ENCODE data around the gene GLMN.

Gene GLMN, protein sequence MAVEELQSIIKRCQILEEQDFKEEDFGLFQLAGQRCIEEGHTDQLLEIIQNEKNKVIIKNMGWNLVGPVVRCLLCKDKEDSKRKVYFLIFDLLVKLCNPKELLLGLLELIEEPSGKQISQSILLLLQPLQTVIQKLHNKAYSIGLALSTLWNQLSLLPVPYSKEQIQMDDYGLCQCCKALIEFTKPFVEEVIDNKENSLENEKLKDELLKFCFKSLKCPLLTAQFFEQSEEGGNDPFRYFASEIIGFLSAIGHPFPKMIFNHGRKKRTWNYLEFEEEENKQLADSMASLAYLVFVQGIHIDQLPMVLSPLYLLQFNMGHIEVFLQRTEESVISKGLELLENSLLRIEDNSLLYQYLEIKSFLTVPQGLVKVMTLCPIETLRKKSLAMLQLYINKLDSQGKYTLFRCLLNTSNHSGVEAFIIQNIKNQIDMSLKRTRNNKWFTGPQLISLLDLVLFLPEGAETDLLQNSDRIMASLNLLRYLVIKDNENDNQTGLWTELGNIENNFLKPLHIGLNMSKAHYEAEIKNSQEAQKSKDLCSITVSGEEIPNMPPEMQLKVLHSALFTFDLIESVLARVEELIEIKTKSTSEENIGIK
- total RNA-seq: 2.7 to 16.2 (median 9.0) reads per million in 18 experiments

DNA sequence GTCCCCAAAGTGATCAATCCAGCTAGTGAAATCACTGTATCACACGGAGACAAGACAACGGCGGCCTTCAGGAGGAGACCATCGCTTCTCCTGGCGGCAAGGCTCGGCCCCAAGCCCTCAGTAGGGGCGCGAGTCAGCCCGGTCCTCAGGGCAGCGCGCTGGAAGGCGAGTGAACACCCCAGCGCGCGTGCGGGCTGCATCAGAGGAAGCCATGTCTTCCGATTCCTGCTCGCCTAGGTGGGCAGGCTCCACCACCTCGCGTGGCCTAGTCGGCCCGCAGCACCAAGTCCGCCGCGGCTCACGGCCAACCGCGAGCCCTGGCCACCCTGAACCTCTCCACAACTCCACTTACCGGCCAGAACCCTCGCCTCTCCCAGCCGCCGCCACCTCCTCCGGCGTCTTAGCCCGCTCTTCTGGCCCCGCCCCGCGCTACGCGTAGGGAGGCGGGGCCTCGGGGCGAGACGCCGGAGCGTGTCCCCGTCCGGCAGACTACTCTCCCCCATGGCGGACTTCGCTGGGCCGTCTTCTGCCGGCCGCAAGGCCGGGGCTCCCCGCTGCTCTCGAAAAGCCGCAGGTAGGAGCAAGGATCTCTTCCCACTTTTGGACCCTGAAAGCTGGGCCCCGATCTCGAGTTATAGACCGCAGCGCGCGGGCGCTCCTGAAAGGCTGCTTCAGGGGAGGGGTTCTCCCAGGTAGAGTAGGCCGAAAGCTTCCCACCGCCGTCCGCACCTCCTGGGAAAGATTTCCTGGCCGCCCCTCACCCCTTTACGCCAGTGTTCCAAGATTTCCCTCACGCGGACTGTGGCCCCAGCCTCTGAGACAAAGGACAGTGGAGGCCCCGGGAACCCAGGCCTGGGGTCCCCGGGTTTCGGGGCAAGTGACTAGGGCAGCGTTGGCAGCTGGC is at the start of gene GLMN, which contains the start of gene RPAP2:
Gene GLMN, minus strand, starts transcription at position 415 of the 904 bp plus-strand sequence. CDS start 988 bp downstream, outside the sequence.
Gene RPAP2, plus strand, starts transcription at position 487 of the 904 bp plus-strand sequence. Its CDS starts 15 bp downstream, at position 502.
- peak; percentile 84 to 88 for DNase-seq

DNA sequence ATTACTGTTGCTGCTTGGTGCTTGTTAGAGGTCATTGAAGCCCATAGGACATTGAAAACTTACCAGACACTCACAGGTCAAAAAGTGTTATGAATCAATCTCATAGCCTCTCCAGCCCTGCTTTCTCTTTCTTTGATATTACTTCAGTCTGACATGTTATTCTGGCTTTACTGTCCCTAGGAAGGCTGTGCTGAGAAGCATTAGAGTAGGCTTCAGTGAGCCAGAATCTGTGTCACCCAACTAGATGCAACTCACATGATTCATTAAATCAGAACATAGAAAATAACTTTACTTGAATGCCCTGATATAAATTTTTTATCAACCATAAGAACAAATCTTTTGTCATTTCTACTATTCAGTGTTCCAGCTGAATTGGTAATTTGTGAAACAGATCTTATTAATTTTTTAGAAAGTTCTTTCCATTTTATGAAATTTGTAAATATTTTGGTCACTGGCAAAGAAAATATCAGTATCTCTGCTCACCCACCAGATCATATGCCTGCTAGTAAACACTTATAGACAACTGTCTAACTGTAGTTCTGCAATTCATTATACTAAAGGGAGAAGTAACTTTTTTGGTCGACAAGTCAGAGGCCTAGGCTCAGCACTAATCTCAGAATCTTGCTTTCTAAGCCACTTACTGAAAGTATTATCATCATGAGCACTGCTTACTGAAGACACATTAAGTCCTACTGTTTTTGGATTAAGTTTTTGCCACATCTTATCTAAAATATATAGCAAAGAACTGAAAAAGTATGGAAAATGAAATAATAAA is 48.3 kb upstream of the GLMN start:
- DNase-seq: peak; percentile 63 to 66

DNA sequence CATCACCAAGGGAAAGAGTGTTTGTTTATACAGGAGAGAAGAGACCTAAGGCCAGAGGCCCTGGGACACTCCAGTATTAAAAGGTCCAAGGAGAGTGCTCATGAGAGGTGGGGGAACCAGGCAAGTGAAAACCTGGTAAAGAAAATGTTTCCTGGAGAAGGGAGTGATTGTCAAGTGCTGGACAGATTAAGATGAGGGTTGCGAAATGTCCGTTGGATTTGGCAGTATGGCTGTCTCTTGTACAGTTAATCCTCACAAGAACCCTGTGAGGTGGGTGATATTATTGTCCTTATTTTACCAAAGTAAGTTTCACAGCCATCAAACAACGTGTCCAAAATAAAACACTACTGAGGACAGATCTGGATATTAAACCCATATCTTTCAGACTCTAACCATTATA is 44.3 kb upstream of the GLMN start:
- no peak for DNase-seq

DNA sequence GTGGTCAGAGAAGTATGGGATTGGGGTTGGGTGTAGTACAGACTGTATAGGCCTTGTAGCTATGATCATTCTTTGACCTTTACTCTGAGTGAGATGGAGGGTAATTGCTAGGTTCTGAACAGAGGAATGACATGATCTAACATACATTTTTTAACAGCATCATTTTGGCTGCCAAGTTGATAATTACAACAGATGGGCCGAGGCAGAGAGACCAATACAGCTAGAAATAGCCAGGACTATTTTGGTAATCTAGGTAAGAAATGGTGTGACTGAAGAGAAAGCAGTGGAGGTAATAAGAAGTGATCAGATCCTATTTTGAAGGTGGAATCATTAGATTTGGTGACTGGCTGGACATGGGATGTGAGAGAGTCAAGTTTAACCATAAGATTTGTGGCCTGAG is 43.6 kb upstream of the GLMN start:
- DNase-seq: no peak

DNA sequence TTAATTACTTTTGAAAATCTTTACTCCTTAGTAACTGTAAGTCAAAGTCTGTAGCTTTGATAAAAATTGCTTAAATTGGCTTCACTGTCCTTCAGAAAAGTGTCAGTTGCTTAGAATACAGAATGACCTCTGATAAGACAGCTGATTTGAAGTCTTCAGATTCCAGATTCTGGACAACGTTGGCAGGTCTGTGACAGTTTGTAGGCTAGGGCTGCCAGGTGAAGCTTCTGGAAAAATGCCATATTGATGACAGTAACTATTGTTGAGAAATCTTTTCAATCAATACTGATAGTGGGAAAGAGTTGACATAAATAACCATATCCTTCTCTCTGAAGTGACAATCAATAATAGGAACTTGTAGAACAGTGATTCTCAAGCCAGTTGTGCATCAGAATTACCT is 41.4 kb upstream of the GLMN start:
- no peak for DNase-seq

DNA sequence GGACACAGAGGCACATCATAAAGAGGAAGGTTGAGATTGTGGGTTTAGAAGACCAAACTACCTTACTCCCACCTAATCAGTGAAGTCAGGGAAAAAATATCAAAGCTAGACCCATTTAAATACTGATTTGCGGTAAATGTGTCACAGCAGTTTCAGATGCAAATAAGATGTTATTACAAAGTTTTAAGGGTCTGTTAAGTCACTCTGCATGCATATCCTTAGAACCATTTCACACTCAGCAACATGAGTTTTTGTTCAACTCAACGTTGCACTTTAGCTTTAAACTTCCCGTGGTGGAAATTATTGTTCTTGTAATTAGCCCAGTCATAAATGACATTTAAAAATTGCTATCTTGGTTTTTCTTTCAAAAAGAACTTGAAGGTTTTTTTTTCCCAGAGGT is 34.9 kb upstream of the GLMN start:
- DNase-seq: no peak

DNA sequence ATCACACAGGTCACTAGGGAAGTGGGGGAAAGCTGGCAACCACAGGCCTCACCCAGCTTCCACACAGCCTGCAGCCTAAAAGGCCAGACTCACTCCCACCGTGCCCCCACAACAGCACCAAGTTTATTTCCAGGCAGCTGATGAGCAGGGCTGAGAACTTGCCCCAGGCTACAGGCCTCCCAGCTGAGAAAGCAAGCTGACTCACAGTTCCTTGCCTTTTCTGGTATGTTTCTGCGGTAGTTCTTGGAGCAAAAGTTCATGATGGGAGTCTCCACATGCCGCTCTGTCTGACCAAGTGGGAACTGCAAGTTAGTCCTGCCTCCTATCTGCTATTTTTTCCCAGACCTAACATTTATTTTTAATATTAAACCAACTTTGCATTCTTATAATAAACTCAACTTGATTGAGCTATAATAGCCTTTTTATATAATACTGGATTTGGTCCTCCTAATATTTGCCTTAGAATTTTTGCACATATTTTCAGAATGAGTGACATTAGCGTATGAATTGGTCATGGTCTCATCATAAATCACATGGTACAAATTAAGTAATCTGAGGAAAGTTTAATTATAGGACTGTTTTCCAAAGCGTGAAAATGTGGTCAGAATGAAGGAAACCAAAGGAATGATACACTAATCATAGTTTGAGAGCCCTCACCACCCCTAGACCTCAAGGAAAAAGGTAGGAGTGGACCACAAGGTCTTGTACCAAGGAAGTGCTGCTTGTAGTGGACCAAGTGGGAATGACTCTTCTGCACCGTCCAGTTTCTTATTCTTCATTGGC is 30.8 kb upstream of the GLMN start:
- DNase-seq: no peak

DNA sequence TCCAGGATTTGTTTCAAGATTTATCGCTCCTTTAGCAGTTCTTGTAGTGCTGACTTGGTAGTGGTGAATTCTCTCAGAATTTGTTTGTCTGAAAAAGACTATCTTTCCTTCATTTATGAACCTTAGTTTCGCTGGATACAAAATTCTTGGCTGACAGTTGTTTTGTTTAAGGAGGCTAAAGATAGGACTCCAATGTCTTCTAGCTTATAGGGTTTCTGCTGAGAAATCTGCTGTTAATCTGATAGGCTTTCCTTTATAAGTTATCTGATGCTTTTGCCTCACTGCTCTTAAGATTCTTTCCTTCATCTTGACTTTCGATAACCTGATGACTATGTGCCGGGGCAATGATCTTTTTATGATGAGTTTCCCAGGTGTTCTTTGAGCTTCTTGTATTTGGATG is 29.0 kb upstream of the GLMN start:
- no peak for DNase-seq

DNA sequence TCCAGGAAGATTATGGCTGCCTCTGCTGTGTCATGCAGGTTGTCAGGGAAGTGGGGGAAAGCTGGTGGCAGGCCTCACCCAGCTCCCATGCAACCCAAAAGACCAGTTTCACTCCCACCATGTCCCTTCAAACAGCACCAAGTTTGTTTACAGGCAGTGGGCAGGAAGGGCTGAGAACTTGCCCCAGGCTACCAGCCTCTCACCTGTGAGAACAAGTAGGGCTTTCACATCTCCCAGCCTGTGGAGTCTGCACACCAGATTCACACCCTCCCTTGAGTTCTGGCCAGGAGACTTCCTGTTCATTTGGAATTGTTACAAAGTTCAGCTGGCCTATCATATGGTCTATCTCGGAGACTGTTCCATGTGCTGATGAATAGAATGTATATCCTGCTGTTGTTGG is 27.9 kb upstream of the GLMN start:
- DNase-seq: no peak

DNA sequence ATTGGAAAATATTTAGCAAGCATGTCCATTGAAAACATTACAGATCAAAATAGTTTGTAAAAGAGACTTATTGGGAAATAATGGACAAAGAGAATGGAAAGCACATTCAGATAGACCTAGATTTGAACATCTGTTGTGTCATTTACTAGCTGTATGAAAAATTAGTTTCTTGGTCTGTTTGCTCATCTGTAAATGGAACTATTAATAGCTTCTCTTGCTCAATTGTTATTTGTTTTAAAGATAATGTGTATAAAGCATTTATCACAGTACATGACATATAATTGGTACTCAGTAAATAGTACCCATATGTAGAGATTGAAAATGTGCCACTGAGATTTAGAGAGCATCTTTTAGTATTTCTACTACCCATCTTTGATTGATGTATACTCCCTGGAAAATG is 26.0 kb upstream of the GLMN start:
- DNase-seq: no peak

DNA sequence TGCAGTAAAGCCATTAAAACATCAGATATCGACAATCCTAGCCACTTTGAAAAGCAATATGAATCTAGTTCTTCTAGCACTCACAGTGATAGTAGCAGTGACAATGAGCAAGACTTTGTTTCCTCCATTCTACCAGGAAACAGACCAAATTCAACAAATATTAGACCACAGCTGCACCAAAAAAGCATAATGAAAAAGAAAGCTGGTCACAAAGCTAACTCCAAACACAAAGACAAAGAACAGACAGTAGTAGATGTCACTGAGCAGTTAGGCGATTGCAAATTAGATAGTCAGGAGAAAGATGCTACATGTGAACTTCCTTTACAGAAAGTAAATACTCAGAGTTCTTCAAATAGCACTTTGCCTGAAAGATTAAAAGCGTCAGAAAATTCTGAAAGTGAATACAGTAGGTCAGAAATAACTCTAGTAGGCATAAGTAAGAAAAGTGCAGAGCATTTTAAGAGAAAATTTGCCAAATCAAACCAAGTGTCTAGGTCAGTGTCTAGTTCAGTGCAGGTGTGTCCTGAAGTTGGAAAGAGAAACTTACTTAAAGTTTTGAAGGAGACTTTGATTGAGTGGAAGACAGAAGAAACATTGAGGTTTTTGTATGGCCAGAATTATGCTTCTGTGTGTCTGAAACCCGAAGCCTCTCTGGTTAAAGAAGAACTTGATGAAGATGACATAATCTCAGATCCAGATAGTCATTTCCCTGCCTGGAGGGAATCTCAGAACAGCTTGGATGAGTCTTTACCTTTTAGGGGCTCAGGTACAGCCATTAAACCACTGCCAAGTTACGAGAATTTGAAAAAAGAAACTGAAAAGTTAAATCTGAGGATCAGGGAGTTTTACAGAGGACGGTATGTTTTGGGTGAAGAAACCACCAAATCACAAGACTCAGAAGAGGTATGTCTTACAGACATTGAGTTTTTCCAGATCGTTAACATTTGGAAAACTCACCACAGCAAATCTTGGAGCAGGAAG is 25.0 kb upstream of the GLMN start:
- DNase-seq: no peak

DNA sequence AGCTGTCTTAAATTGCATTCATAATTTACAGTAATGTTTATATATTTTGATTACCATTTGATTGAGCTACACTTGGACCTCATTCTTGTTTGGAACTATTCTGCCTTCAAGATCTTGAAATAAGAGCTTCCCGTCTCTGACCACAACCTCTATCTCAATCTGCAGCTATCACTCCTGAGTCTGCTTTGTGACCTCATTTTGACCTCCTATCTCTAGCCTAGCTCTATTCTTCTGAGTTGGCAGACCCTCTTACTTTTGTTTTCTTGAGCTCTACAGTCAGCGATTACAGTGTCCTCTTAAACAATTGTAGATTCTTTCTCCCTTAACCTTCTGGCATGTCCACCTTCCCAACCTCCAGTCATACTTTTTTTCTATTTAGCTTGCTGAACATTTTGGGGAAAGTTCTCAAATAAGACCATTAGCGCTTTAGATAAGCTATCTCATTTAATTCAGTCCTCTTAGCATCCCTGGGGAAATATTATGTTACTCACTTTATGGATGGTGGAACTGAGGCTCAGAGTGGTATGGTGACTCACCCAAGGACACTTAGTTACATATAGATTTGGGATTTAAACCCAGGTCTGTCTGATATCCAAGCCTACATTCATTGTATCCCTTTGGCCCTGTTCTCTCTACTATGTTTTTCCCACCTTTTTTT is 19.2 kb upstream of the GLMN start:
- no peak for DNase-seq

DNA sequence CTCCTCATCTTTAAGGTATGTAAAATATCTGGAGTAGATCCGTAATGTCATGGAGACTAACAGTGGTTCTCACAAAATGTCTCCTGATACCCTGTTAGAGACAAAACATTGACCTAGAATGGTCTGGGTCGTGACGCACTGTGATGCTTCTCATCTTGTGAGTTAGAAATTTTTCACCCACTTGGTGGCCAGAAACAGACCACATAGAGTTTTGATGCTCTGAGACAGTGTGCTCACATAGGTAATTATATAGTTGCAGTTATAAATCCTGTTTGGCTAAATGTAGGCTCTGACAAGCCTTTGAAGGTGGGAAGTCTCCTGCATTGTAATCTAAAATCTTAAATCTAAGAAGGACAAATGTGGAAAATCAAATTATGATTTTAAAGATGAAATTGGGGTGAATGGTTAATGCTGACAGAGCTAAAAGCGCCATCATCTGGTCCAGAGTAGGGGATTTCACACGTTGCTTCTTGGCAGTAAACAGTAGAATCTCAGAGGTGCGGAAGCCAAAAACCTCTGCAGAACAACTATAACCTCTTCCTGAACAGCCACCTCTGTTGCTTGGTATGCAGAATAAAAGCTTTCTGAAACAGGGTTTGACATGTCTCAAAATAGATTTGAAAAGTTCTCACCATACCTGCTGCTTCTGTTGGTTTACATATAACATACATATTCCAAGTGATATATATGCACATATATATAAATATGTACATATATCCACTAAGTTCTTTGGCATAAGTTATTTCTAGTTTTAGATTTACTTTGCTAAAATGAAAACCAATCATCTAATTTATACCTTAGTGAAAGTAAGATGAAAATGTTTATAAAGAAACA is 17.2 kb upstream of the GLMN start:
- DNase-seq: no peak

DNA sequence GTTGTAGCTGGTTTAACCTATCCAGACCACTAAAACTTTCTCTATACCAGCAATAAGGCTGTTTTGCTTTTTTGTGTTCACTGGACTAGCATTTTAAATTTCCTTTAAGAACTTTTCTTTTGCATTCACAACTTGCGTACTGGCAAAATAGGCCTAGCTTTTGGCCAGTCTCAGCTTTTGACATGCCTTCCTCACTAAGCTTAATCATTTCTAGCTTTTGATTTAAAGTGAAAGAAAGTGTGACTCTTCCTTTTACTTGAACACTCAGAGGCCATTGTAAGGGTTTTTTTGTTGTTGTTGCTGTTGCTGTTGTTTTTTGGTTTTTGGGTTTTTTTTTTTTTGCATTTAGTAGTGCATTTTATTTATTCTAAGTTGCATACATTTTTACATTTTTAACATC is 15.2 kb upstream of the GLMN start:
- DNase-seq: no peak

DNA sequence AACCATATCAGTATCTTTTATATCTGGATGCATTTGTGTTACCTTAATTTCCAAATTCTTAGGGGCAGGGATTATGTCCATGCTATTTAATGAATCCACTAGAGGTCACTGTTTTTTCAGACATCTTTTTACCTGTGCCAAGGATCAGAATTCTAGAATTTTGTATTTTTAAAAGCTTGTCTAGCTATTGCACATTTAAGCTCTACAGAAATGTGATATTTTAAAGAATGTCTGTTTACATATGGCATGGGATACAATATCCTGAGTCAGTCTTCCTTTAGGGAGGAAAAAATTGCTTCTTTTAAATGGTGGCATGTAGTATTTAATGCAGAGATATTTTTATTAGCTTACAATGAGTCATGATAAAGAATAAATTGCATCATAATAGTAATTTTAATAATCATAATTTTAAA is 11.4 kb upstream of the GLMN start:
- DNase-seq: peak; percentile 22 to 50

DNA sequence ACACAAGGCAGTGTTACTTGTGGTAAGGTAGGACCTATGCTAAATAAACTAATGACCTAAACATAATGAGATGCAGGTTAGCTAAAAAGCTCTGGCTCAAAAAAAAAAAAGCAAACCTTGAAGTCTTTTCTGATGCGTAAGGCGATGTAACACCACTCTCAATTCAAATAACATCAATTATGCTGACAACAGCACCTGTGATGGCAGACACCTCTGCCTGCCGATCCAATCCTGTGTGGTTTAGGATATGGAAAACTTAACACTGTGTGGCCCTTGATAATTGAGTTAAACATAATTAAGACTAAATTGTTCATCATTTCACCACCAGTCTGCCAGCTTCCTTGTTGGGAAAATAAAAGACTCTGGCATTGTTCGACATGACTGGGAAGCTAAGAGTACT is 9.2 kb upstream of the GLMN start:
- DNase-seq: no peak

DNA sequence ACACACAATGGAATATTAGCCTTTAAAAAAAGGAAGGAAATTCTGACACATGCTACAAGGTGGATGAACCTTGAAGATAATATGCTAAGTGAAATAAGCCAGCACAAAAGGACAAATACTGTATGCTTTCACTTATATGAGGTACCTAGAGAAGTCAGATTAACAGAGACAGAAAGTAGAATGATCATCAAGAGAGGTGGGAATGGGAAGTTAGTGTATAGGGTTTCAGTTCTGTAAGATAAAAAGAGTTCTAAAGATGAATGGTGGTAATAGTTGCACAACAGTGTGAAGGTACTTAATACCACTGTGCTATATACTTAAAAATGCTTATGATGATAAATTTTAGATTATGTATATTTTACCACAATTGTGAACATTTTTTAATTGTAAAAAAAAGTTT is 7.2 kb upstream of the GLMN start:
- no peak for DNase-seq

DNA sequence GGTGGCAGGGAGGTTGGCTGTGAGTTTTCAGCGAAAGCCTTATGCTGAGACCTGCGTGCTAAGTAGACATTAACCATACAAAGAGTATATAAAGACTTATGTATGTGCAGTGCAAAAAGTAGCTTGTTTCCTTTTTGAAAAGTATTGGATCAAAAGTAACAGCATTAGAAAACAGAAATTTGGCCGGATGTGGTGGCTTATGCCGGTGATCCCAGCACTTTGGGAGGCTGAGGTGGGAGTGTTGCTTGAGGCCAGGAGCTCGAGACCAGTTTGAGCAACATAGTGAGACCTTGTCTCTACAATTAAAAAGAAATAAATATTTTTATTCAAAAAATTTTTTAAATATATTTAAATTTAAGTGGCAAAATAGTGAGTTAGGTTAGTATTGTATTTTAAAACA is 2.2 kb upstream of the GLMN start:
- DNase-seq: no peak

All from inflammatory macrophage (primary cell).